ENCODE data around the gene DYNLT5. TPM values are rescaled to one million over a fixed set of nuclear protein-coding genes. Genes with fewer than 3 reads are reported as not detected.

The DYNLT5 gene
- polyA plus RNA-seq, 2 of the 4 experiments (the other 2 are of a cell fraction), result not detected

- FAIRE-seq, result no peak
- WGBS (ENCODE audit: missing lambda C conversion rate), result 15% methylated on average over 3 of the region's 3 CpGs
- ATAC-seq, result no peak
Observed at GRCh38 chr1:66777831-66778230, 25.6 kb downstream of the DYNLT5 start.

GRCh38 chr1:66778266-66778665, 26.0 kb downstream of the DYNLT5 start:
- Histone ChIP-seq H3K4me2 (no peak overlapping the region), H3K9me3 (no peaks in the 10 kb centered on the region), H3K4me1 (no peaks in the 10 kb centered on the region), H3K4me3 (no peak overlapping the region), H3K27ac (no peak overlapping the region)
- no peak for DNase-seq (ENCODE audit: low read depth in 1 of 2, low spot score in 1 of 2)
- CTCF ChIA-PET, result no interaction called here
- no peak for ATAC-seq
- no peak for TF ChIP-seq CEBPB (IDR thresholded peaks at IDR 0.05)
- no peak for TF ChIP-seq KDM1A (IDR thresholded peaks at IDR 0.05; ENCODE audit: low read depth)
- TF ChIP-seq NR3C1 (IDR thresholded peaks at IDR 0.05), result no peak
- no peak for TF ChIP-seq E2F6 (IDR thresholded peaks at IDR 0.05; ENCODE audit: borderline replicate concordance, low read depth)
- TF ChIP-seq RARB (CRISPR knock-in tag; IDR thresholded peaks at IDR 0.05), result no peak
- TF ChIP-seq RFX5 (IDR thresholded peaks at IDR 0.05), result no peak
- no peak for TF ChIP-seq BHLHE40 (IDR thresholded peaks at IDR 0.05; ENCODE audit: low read depth, low read length)
- TF ChIP-seq FOXS1 (CRISPR knock-in tag; IDR thresholded peaks at IDR 0.05), result no peak
- TF ChIP-seq, protein P1, sequence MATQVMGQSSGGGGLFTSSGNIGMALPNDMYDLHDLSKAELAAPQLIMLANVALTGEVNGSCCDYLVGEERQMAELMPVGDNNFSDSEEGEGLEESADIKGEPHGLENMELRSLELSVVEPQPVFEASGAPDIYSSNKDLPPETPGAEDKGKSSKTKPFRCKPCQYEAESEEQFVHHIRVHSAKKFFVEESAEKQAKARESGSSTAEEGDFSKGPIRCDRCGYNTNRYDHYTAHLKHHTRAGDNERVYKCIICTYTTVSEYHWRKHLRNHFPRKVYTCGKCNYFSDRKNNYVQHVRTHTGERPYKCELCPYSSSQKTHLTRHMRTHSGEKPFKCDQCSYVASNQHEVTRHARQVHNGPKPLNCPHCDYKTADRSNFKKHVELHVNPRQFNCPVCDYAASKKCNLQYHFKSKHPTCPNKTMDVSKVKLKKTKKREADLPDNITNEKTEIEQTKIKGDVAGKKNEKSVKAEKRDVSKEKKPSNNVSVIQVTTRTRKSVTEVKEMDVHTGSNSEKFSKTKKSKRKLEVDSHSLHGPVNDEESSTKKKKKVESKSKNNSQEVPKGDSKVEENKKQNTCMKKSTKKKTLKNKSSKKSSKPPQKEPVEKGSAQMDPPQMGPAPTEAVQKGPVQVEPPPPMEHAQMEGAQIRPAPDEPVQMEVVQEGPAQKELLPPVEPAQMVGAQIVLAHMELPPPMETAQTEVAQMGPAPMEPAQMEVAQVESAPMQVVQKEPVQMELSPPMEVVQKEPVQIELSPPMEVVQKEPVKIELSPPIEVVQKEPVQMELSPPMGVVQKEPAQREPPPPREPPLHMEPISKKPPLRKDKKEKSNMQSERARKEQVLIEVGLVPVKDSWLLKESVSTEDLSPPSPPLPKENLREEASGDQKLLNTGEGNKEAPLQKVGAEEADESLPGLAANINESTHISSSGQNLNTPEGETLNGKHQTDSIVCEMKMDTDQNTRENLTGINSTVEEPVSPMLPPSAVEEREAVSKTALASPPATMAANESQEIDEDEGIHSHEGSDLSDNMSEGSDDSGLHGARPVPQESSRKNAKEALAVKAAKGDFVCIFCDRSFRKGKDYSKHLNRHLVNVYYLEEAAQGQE (IDR thresholded peaks at IDR 0.05), result no peak
- 43% methylated on average over 4 of the region's 4 CpGs for WGBS (ENCODE audit: missing lambda C conversion rate)
- FAIRE-seq, result no peak
- POLR2A ChIA-PET, result no interaction called here

More at GRCh38 chr1:66777831-66778230, 25.6 kb downstream of the DYNLT5 start:
- POLR2A ChIA-PET, result no interaction called here
- TF ChIP-seq POLR2AphosphoS2 (conservative IDR thresholded peaks at IDR 0.05; ENCODE audit: low read length), result no peak
- TF ChIP-seq NFE2L2 (conservative IDR thresholded peaks at IDR 0.05; ENCODE audit: low read length), result no peak
- no peak for TF ChIP-seq HES2 (IDR thresholded peaks at IDR 0.05)
- no peak for TF ChIP-seq POLR2A (IDR thresholded peaks at IDR 0.05; ENCODE audit: low read length)
- TF ChIP-seq HOXB5 (CRISPR knock-in tag; IDR thresholded peaks at IDR 0.05), result no peak
- TF ChIP-seq JUN (IDR thresholded peaks at IDR 0.05), result no peak
- no peak for TF ChIP-seq TP53 (CRISPR knock-in tag; IDR thresholded peaks at IDR 0.05)
- no peak for TF ChIP-seq RAD21 (conservative IDR thresholded peaks at IDR 0.05 in 1 of 2, IDR thresholded peaks at IDR 0.05 in 1 of 2)
- no peak for TF ChIP-seq RFX5 (IDR thresholded peaks at IDR 0.05)
- no peak for TF ChIP-seq NR3C1 (IDR thresholded peaks at IDR 0.05)
- Histone ChIP-seq H3K4me3 (no peak overlapping the region), H3K4me1 (no peaks in the 10 kb centered on the region), H3K4me2 (no peak overlapping the region), H3K27ac (no peak overlapping the region), H3K9me3 (no peaks in the 10 kb centered on the region)
- no peak for DNase-seq (ENCODE audit: low read depth in 1 of 2, low spot score in 1 of 2)
- CTCF ChIA-PET, result no interaction called here

DNA sequence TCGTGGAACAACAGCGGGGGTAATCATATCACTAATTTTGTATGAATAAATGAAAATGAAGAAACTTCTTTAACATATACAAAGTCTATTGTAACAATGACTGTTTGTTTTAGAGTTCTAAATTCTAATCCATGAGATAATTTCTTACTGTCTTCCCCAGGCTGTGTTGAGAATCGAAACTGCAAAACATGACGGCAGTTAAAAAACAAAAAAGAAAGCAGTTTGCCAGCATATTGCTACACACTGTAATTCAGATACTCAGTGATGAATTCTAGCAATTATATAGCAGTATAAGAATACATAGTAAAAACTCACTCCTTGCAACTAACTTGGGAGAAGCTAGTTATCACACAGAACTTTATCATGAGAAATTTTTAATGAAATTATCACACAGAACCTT, 26.7 kb downstream of the DYNLT5 start:
- no peak for ATAC-seq
- DNase-seq (ENCODE audit: low read depth in 1 of 2, low spot score in 1 of 2), result no peak
- Histone ChIP-seq H3K4me3 (no peak overlapping the region), H3K9me3 (no peaks in the 10 kb centered on the region), H3K4me2 (no peak overlapping the region), H3K27ac (no peak overlapping the region), H3K4me1 (no peaks in the 10 kb centered on the region)
- CTCF ChIA-PET, result no interaction called here
- 74% methylated on average over 4 of the region's 4 CpGs for WGBS (ENCODE audit: missing lambda C conversion rate)
- TF ChIP-seq BCL3 (IDR thresholded peaks at IDR 0.05), result no peak
- no peak for TF ChIP-seq KDM1A (IDR thresholded peaks at IDR 0.05; ENCODE audit: low read depth)
- no peak for TF ChIP-seq ZSCAN20 (CRISPR knock-in tag; IDR thresholded peaks at IDR 0.05)
- no peak for TF ChIP-seq CEBPB (IDR thresholded peaks at IDR 0.05)
- TF ChIP-seq FOSL2 (IDR thresholded peaks at IDR 0.05), result no peak
- no peak for TF ChIP-seq FOSL2 (CRISPR knock-in tag; IDR thresholded peaks at IDR 0.05)
- no peak for TF ChIP-seq JUNB (IDR thresholded peaks at IDR 0.05)
- no peak for FAIRE-seq
- POLR2A ChIA-PET, result no interaction called here

All from A549 (cell line).